Measurements from ENCODE around the gene KIF18B.

KIF18B gene

DNA sequence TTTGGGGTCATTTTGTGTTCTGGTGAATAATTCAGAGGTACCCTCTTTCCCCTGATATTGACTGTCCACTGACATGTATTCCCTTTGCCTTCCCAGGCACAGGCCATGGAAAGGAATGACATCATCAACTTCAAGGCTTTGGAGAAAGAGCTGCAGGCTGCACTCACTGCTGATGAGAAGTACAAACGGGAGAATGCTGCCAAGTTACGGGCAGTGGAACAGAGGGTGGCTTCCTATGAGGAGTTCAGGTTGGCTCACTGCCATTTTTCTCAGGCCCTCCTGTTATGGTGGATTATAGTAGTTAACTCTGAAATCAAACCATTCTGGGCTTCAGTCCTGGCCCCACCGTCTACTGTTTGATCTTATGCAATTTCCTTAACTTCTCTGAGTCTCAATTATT is 46.7 kb downstream of the KIF18B start:
- peak; percentile 89 for DNase-seq (ENCODE audit: low read depth)
- H3K4me3 ChIP-seq (ENCODE audit: control insufficient read depth, low read depth, low read length): no peak overlapping the region
- TF ChIP-seq, protein P1, sequence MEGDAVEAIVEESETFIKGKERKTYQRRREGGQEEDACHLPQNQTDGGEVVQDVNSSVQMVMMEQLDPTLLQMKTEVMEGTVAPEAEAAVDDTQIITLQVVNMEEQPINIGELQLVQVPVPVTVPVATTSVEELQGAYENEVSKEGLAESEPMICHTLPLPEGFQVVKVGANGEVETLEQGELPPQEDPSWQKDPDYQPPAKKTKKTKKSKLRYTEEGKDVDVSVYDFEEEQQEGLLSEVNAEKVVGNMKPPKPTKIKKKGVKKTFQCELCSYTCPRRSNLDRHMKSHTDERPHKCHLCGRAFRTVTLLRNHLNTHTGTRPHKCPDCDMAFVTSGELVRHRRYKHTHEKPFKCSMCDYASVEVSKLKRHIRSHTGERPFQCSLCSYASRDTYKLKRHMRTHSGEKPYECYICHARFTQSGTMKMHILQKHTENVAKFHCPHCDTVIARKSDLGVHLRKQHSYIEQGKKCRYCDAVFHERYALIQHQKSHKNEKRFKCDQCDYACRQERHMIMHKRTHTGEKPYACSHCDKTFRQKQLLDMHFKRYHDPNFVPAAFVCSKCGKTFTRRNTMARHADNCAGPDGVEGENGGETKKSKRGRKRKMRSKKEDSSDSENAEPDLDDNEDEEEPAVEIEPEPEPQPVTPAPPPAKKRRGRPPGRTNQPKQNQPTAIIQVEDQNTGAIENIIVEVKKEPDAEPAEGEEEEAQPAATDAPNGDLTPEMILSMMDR (conservative IDR thresholded peaks at IDR 0.05; ENCODE audit: control insufficient read depth, insufficient read depth, low read depth, low read length): no peak

DNA sequence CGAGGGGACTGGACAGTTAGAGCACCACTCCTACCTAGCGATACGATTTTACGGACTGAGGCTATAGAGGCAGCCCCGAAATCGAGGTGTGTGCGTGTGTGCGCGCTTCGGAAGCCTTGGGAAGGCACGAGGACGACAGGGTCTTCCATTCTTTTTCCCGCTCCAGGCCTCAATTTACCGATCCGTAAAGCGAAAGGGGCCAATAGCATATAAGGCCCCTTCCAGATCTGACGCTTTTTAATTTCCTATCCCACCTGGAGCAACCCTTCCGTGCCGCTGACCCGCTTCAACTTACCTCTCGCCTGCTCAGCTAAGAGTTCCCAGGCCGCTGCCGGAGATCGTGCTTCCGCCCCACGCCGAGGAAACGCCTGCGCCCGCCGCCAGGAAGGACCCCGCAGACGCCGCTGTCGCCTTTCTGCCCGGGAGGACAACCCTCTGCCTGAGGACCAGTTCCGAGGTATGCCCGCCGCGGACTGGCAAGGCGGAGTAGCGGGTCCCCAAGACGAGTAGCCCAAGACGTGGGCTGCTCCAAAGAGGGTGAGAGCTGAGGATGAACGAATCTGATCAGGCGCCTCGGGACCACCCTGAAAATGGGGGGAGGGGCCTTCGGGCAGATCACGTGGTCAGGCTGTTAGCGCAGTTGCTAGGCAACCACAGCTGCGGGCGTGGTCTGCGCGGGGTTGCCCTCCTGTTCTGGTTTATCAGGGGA is 48.3 kb downstream of the KIF18B start, which contains the start of gene EFTUD2:
TSS of gene EFTUD2 (minus strand) at position 372 of the 709 bp plus-strand sequence. CDS start 4,924 bp downstream, outside the sequence.
- TF ChIP-seq, protein P1 (conservative IDR thresholded peaks at IDR 0.05; ENCODE audit: control insufficient read depth, insufficient read depth, low read depth, low read length): no peak
- H3K4me3 ChIP-seq (ENCODE audit: control insufficient read depth, low read depth, low read length): peak within 1 kb of the TSS; percentile 99
- DNase-seq (ENCODE audit: low read depth): peak; percentile 84

DNA sequence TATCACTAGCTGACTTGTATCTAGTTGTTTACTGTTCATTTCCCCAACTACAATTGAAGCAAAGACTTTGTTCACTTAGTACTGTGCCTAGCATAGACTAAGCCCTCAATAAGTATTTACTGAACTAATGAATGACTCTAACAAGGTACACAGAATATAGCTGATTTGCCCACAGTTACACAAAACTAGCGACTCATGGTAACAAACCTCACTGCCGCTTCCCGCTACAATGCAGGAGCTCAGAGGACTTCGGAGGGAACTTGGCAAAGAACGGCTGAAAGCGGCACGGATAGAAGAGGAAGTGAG is 48.9 kb downstream of the KIF18B start:
- TF ChIP-seq, protein P1 (conservative IDR thresholded peaks at IDR 0.05; ENCODE audit: control insufficient read depth, insufficient read depth, low read depth, low read length): no peak
- peak; percentile 57 for DNase-seq (ENCODE audit: low read depth)
- peak overlapping the region; percentile 99 for H3K4me3 ChIP-seq (ENCODE audit: control insufficient read depth, low read depth, low read length)

DNA sequence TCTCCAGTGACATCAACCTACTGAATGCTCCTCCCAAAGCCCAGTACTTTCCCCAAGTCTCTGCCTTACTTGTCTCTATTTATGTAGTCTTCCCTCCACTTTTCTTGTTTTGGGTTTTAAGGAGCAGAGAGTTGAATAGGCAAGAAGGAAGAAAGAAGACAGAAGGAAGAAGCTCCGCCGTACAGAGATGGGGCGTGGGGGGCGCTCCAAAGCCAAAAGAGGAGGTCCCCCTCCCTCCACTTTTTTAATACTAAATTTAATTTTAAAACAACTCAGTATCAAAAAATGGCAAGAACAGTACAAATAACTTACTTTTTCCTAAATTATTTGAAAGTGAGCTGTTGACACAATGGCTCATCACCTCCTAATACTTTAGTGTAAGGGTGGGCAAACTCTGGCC is 52.9 kb downstream of the KIF18B start:
- H3K4me3 ChIP-seq (ENCODE audit: control insufficient read depth, low read depth, low read length): no peak overlapping the region
- no peak for DNase-seq (ENCODE audit: low read depth)
- TF ChIP-seq, protein P1 (conservative IDR thresholded peaks at IDR 0.05; ENCODE audit: control insufficient read depth, insufficient read depth, low read depth, low read length): no peak

DNA sequence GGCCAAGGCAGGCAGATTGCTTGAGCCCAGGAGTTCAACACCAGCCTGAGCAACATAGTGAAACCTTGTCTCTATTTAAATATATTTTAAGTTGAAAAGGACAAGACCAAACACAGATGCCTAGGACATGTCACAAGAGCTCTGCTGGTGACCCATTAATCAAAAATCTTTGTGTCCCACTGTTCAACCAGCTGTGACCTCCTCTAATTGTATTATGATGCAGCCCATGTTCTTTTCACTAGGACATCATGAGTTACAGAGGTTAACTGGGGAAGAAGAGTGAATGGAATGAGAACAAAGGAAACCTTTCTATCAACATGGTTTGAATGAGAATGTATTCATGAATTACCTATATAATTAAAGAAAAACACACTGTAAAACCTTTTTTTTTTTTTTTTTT is 55.3 kb downstream of the KIF18B start:
- H3K4me3 ChIP-seq (ENCODE audit: control insufficient read depth, low read depth, low read length): no peak overlapping the region
- TF ChIP-seq, protein P1 (conservative IDR thresholded peaks at IDR 0.05; ENCODE audit: control insufficient read depth, insufficient read depth, low read depth, low read length): no peak
- DNase-seq (ENCODE audit: low read depth): no peak

DNA sequence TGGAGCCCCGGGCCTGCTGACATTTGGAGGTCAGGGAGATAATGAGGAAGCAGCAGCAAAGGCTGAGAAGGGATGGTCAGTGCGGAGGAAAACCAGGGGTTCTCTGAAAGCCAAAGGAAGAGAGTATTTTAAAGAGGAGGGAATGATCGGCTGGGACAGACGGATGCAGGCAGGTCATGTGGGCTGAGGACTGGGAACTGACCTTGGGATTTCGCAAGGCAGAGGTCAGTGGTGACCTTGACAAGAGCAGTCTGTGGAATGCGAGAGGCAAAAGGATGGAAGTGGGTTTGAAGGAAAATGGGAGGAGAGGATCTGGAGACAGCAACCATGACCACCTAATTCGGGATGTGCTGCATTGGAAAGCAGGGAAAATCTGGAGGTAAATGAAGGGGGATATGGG is 58.6 kb downstream of the KIF18B start:
- H3K4me3 ChIP-seq (ENCODE audit: control insufficient read depth, low read depth, low read length): no peak overlapping the region
- no peak for DNase-seq (ENCODE audit: low read depth)
- TF ChIP-seq, protein P1 (conservative IDR thresholded peaks at IDR 0.05; ENCODE audit: control insufficient read depth, insufficient read depth, low read depth, low read length): no peak
